Stimulated activated CD8-positive, alpha-beta memory T cell treated with anti-CD3 and anti-CD28 coated beads, Interleukin-15, amount 100 ng/mL, for 24 hours (primary cell): ENCODE results near the gene NBPF26.
"Not testable (repeated sequence)": the region's sequence is repeated elsewhere in the genome, so short reads cannot be mapped to it uniquely, and the experiment has no call there.

Source experiments
- DNase-seq: peaks from one replicate; pipeline ENCODE4 v3.0.0-alpha.2; 2020; ENCODE audit warnings: low read depth

NBPF26 gene

GRCh38 chr1:120858144-120858543 is 134.4 kb downstream of the NBPF26 start:
- not testable (repeated sequence) for DNase-seq

- DNase-seq: not testable (repeated sequence)
Measured at GRCh38 chr1:120859615-120860234, 136.0 kb downstream of the NBPF26 start.

- not testable (repeated sequence) for DNase-seq
Measured at GRCh38 chr1:120878206-120878605, 154.5 kb downstream of the NBPF26 start.

- DNase-seq: not testable (repeated sequence)
Measured at GRCh38 chr1:120880056-120880455, 156.3 kb downstream of the NBPF26 start.

GRCh38 chr1:120881934-120882333 is 158.2 kb downstream of the NBPF26 start:
- DNase-seq: not testable (repeated sequence)
